Neural progenitor cell (in vitro differentiated cells): Measurements from ENCODE around the gene MAB21L4. TPM values are rescaled to one million over a fixed set of nuclear protein-coding genes. Genes with fewer than 3 reads are reported as not detected.

Source experiments
- DNase-seq: peaks from one replicate; pipeline ENCODE4 v3.0.0-alpha.2; 2016; ENCODE audit warnings: low spot score
- H2AFZ ChIP-seq: fragments of 200-600 bp; sonication (generic); replicated peaks from 2 replicates; pipeline ENCODE4 v1.6.1; 2016; ENCODE audit warnings: antibody characterized with exemption
- H3F3A ChIP-seq: fragments of 200-600 bp; sonication (generic); 2 replicates; pipeline ENCODE4 v1.6.1; 2016; ENCODE audit warnings: antibody characterized with exemption, low read depth
- H3K27ac ChIP-seq: fragments of 200-600 bp; sonication (generic); 2 replicates; pipeline ENCODE4 v1.5.1; 2016; ENCODE audit warnings: mild to moderate bottlenecking
- H3K27me3 ChIP-seq: fragments of 200-600 bp; sonication (generic); 2 replicates; pipeline ENCODE4 v1.6.1; 2016; ENCODE audit warnings: mild to moderate bottlenecking, moderate library complexity
- H3K36me3 ChIP-seq: fragments of 200-600 bp; sonication (generic); 2 replicates; pipeline ENCODE4 v1.5.1; 2016
- H3K4me1 ChIP-seq: fragments of 200-600 bp; sonication (generic); 2 replicates; pipeline ENCODE4 v1.6.1; 2016; ENCODE audit warnings: mixed run types
- H3K4me2 ChIP-seq: fragments of 200-600 bp; sonication (generic); 2 replicates; pipeline ENCODE4 v1.6.1; 2016
- H3K4me3 ChIP-seq: fragments of 200-600 bp; sonication (generic); 2 replicates; pipeline ENCODE4 v1.5.1; 2016
- H3K79me2 ChIP-seq: fragments of 200-600 bp; sonication (generic); 2 replicates; pipeline ENCODE4 v1.6.1; 2016; ENCODE audit warnings: low read depth
- H3K9ac ChIP-seq: fragments of 200-600 bp; sonication (generic); 2 replicates; pipeline ENCODE4 v1.6.1; 2016
- H3K9me3 ChIP-seq: fragments of 200-600 bp; sonication (generic); 2 replicates; pipeline ENCODE4 v1.5.1; 2016; ENCODE audit warnings: low read depth
- H4K20me1 ChIP-seq: fragments of 200-600 bp; sonication (generic); 2 replicates; pipeline ENCODE4 v1.6.1; 2016; ENCODE audit warnings: low read depth
- H3K27ac Mint-ChIP-seq: 3 replicates; pipeline ENCODE4 v1.8.0; 2021; ENCODE audit warnings: mixed read lengths
- H3K27me3 Mint-ChIP-seq: 2 replicates; pipeline ENCODE4 v1.8.0; 2022; ENCODE audit warnings: low read depth, mild to moderate bottlenecking, inconsistent platforms, moderate library complexity, mixed read lengths; ENCODE audit not compliant: insufficient read depth
- H3K36me3 Mint-ChIP-seq: 3 replicates; pipeline ENCODE4 v1.8.0; 2021; ENCODE audit warnings: mixed read lengths
- H3K4me1 Mint-ChIP-seq: 3 replicates; pipeline ENCODE4 v1.8.0; 2021; ENCODE audit warnings: mixed read lengths
- H3K4me3 Mint-ChIP-seq: 3 replicates; pipeline ENCODE4 v1.8.0; 2021; ENCODE audit warnings: mild to moderate bottlenecking, moderate library complexity, mixed read lengths
- H3K9me3 Mint-ChIP-seq: 3 replicates; pipeline ENCODE4 v1.8.0; 2020; ENCODE audit warnings: mixed read lengths
- CTCF ChIP-seq: fragments of 200-600 bp; sonication (generic); IDR thresholded peaks from 2 replicates; pipeline ENCODE4 v1.5.1; 2017; ENCODE audit warnings: antibody characterized with exemption, mild to moderate bottlenecking
- EZH2 ChIP-seq: fragments of 200-600 bp; sonication (generic); IDR thresholded peaks from 2 replicates; pipeline ENCODE4 v1.6.1; 2017; ENCODE audit warnings: antibody characterized with exemption, mild to moderate bottlenecking, moderate library complexity
- EZH2phosphoT487 ChIP-seq: fragments of 200-600 bp; sonication (generic); IDR thresholded peaks from 2 replicates; pipeline ENCODE4 v1.6.1; 2017; ENCODE audit warnings: antibody characterized with exemption
- total RNA-seq: library from RNA; depleted of rRNA; stranded (reverse); fragments of >200 nt; gene quantifications from 2 replicates; pipeline ENCODE4 v1.2.3, GENCODE V29; 2015; ENCODE audit warnings: low replicate concordance

MAB21L4 gene
- total RNA-seq, 1 donor from 2014 or later, result not detected

- Histone ChIP-seq H3K4me1 (no peaks in the 10 kb centered on the region), H3K9me3 (no peaks in the 10 kb centered on the region), H3K4me2 (no peak overlapping the region), H3K4me3 (no peak overlapping the region), H4K20me1 (no peaks in the 10 kb centered on the region), H3K27me3 (no peaks in the 10 kb centered on the region), H3F3A (no peaks in the 10 kb centered on the region), H3K27ac (no peak overlapping the region), H3K9ac (no peak overlapping the region), H3K79me2 (no peaks in the 10 kb centered on the region), H3K36me3 (no peaks in the 10 kb centered on the region), H2AFZ (no peak overlapping the region)
- peaks cover 4% of the 10 kb centered on the region for H3K4me1 Mint-ChIP-seq
- H3K9me3 Mint-ChIP-seq, result no peaks in the 10 kb centered on the region
- TF ChIP-seq EZH2phosphoT487 (no peak), CTCF (no peak), EZH2 (no peak)
- no peak overlapping the region for H3K4me3 Mint-ChIP-seq
- no peak for DNase-seq
- no peaks in the 10 kb centered on the region for H3K36me3 Mint-ChIP-seq
- H3K27me3 Mint-ChIP-seq, result no peaks in the 10 kb centered on the region
- no peak overlapping the region for H3K27ac Mint-ChIP-seq
These were observed 3.6 kb downstream of the MAB21L4 start for GRCh38 chr2:240892356-240892755.

- Histone ChIP-seq H2AFZ (no peak overlapping the region), H3K4me1 (no peaks in the 10 kb centered on the region), H3K4me3 (no peak overlapping the region), H3K4me2 (no peak overlapping the region), H3K27me3 (no peaks in the 10 kb centered on the region), H3K27ac (no peak overlapping the region), H3K36me3 (no peaks in the 10 kb centered on the region), H3K79me2 (no peaks in the 10 kb centered on the region), H3K9me3 (no peaks in the 10 kb centered on the region), H4K20me1 (no peaks in the 10 kb centered on the region), H3F3A (no peaks in the 10 kb centered on the region), H3K9ac (no peak overlapping the region)
- peaks cover 4% of the 10 kb centered on the region for H3K4me1 Mint-ChIP-seq
- H3K4me3 Mint-ChIP-seq, result no peak overlapping the region
- no peak for DNase-seq
- TF ChIP-seq EZH2phosphoT487, result no peak
- TF ChIP-seq CTCF, result no peak
- no peak for TF ChIP-seq EZH2
- H3K9me3 Mint-ChIP-seq, result no peaks in the 10 kb centered on the region
- H3K27ac Mint-ChIP-seq, result no peak overlapping the region
- H3K36me3 Mint-ChIP-seq, result no peaks in the 10 kb centered on the region
- no peaks in the 10 kb centered on the region for H3K27me3 Mint-ChIP-seq
These were observed 4.2 kb downstream of the MAB21L4 start for GRCh38 chr2:240891492-240892340.

- Histone ChIP-seq H3K36me3 (no peaks in the 10 kb centered on the region), H3F3A (no peaks in the 10 kb centered on the region), H3K4me2 (no peak overlapping the region), H3K79me2 (no peaks in the 10 kb centered on the region), H2AFZ (no peak overlapping the region), H3K4me3 (no peak overlapping the region), H4K20me1 (no peaks in the 10 kb centered on the region), H3K9me3 (no peaks in the 10 kb centered on the region), H3K27ac (no peak overlapping the region), H3K4me1 (no peaks in the 10 kb centered on the region), H3K27me3 (no peaks in the 10 kb centered on the region), H3K9ac (no peak overlapping the region)
- no peak overlapping the region for H3K4me3 Mint-ChIP-seq
- TF ChIP-seq CTCF, result no peak
- no peak for TF ChIP-seq EZH2
- TF ChIP-seq EZH2phosphoT487, result no peak
- peaks cover 2% of the 10 kb centered on the region for H3K27me3 Mint-ChIP-seq
- H3K36me3 Mint-ChIP-seq, result no peaks in the 10 kb centered on the region
- H3K9me3 Mint-ChIP-seq, result no peaks in the 10 kb centered on the region
- H3K4me1 Mint-ChIP-seq, result peaks cover 4% of the 10 kb centered on the region
- DNase-seq, result no peak
- H3K27ac Mint-ChIP-seq, result no peak overlapping the region
These were observed 5.3 kb downstream of the MAB21L4 start for GRCh38 chr2:240890691-240891090.
